GM19328 (cell line): ENCODE data around the gene FMN1.

ENCODE experiments used
- ATAC-seq: cut with Tn5 transposase; IDR thresholded peaks from one replicate; pipeline ENCODE4 v1.9.1; 2021; ENCODE audit warnings: mild to moderate bottlenecking, moderate library complexity; ENCODE audit not compliant: unreplicated experiment

The FMN1 gene

GRCh38 chr15:32792436-32792835, 402.1 kb downstream of the FMN1 start:
- no peak for ATAC-seq

DNA sequence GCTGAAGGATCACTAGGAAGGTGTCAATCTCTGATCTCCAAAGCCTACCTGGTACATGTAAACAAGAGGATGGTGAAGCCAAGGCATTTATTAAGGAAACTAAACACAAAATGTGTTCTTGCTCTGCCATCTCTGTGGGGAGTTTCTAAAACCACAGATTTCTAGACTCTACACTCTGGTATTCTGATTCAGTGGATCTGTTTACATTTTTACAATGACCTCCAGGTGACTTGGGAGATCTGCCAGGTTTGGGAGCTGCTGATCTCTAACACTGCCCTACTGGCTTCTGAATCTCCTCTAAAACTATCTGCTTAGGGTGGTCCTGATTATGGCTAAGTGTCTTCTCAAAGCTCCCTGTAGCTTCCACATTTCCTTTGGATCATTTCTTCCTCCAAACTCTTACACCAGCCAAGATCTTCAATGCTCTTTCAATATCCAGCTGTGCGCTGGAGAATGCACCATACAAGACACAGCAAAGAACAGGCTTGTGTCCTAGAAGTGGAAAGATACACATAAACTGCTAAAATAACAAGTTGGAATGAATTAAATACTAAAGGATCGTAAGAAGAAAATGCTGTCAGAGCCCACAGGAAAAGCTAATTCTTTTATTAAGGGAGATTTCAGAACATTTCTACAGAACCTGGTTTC, 404.0 kb downstream of the FMN1 start:
- ATAC-seq: no peak

- no peak for ATAC-seq
These were observed 406.6 kb downstream of the FMN1 start for GRCh38 chr15:32787949-32788348.

DNA sequence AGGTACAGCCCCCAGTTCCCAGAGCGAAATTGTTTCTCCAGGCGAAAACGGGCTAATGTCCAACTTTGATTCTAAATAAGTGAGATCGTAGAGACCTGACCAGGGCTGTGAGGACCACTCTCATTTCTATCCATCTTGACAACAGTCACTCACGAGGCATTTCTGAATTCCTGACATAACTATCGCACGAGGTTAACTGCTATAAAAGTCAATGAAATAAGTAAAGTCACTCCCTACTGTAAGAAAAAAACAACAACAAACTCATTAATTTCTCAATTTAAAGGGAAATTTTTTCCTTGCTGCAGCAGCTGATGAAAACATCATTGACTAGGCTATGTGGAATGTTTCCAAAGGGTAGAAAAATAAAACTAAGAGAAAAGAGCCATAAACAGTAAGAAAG, 407.6 kb downstream of the FMN1 start:
- ATAC-seq: no peak

DNA sequence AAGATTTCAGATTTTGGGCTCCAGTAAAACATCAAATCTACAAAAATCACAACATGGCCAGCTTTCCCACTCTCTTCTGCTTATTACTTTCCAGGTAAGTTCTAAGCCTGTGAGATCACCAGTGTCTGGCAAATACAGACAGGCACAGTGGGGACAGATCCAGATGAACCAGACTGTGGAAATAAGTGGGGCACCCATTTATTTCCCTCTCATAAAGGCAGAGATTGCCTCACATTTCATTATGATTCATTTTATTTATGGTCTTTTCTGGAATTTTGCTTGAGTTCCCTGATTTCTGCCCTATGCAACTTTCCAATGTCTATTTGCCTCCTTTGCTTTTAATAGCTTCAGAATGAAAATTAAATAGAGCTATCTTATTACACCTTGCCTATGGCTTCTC, 409.9 kb downstream of the FMN1 start:
- ATAC-seq: no peak

- ATAC-seq: no peak
These were observed 412.7 kb downstream of the FMN1 start for GRCh38 chr15:32781781-32782180.

- no peak for ATAC-seq
These were observed 415.9 kb downstream of the FMN1 start for GRCh38 chr15:32778391-32779176.

DNA sequence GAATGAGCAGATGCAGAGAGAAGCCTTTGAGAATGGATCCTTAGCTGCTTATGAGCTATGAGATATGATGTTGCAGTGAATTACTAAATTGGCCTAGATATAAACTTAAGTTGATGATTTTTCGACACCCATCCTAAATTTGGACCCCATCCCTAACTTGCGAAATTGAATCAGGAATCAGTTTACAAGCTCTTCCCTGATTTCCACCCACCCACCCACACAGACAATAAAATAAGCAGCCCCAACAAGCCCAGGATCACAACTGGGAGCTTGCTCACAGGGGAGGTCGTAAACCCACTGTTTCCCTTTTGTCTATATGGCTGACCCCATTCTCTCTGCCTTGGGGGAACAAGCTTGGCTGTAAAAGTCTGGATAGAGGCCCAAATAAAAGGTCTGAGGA, 419.4 kb downstream of the FMN1 start:
- ATAC-seq: no peak

- ATAC-seq: no peak
These were observed 420.5 kb downstream of the FMN1 start for GRCh38 chr15:32774022-32774421.

- no peak for ATAC-seq
These were observed 427.3 kb downstream of the FMN1 start for GRCh38 chr15:32767236-32767635.

DNA sequence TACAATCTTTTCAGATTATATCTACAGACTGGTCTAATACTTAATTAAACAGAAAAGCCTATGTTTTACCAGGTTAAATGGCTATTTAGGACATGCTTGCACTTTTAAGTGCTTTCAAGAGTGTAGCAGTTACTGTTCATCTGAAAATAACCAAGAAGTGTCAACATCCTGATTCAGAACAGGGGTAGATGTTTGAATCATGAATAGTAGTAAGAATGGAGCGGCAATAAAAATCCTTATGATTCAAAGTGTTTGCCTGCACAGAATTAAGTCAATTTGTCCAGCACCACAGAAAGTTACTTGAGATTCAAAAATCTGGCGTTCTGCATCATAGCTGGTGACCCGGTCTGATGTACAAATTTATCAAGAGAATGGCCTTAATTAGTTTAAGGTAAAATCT, 428.4 kb downstream of the FMN1 start:
- no peak for ATAC-seq

DNA sequence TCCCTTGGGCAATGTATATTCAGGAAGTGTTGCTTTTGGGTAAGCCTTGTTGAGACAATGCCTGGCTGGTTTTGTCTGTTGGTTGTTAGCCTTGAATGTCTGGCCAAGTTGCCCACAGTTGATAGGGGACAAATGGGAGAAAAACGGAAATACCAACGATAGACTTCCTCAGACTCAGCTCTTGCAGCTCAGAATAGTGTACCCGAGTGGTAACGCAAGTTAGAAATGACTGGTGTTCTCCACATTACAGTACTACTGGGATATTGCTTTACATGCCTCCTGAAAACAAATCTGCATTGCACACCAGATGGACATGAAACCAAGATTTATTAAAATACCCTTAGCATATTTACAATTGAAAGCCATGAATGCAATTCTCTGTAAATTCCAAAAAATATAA, 429.3 kb downstream of the FMN1 start:
- no peak for ATAC-seq

GRCh38 chr15:32763295-32763694, 431.2 kb downstream of the FMN1 start:
- no peak for ATAC-seq

GRCh38 chr15:32757426-32757825, 437.1 kb downstream of the FMN1 start:
- ATAC-seq: no peak

GRCh38 chr15:32750979-32751378, 443.5 kb downstream of the FMN1 start:
- no peak for ATAC-seq

DNA sequence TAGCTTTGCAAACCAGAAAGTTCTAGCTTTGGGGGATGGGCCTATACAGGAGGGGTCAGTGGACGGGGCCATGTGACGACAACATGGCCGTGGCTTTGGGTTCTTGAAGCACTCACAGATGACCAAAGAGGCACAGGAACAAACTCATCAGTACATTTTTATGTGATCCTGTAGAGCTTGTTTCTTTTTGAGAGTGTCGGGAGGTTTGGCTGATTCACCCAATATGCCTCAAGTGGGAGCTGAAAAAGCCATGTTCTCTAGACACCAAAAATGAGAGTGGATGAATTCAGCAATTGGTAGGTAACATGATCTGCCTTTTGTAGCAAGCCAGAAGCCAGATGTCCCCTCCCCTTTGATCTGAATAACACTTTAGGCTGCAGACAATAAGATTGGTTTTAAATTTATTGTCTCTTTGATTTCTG, 446.6 kb downstream of the FMN1 start:
- no peak for ATAC-seq

DNA sequence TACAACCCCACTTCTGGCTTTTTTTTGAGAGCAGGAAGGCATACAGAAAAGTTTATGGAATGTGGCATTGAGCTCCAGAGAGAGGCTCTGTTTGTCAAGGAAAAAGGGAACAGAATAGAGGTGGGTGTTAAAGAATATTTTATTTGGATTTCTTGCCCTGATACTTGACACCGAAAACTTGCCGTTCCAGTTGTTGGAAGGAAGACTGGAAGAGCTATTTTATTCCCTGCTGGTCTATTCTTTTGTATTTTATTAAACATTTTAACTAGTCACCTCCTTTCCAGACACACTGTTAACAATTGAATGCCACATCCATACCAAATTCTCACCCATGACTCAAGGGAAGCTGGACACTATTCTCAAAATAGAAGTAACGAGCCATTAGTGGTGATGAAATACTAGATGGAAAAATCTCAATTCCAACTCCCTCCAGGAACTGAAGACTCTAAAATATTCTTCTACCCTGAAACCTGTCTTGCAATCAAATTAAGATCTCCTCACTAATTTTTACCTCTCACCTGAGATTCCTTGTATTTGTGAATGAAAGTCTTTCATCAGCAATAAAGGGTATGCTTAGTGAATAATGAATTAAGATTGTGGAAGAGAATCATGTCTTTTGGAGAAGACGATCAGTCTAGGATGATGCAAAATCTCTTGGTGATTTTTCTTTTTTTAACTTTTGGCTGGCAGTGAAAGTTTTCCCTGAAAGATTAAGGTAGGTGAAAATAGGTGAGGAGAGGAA, 448.2 kb downstream of the FMN1 start:
- no peak for ATAC-seq

- no peak for ATAC-seq
These were observed 450.9 kb downstream of the FMN1 start for GRCh38 chr15:32743411-32744140.

DNA sequence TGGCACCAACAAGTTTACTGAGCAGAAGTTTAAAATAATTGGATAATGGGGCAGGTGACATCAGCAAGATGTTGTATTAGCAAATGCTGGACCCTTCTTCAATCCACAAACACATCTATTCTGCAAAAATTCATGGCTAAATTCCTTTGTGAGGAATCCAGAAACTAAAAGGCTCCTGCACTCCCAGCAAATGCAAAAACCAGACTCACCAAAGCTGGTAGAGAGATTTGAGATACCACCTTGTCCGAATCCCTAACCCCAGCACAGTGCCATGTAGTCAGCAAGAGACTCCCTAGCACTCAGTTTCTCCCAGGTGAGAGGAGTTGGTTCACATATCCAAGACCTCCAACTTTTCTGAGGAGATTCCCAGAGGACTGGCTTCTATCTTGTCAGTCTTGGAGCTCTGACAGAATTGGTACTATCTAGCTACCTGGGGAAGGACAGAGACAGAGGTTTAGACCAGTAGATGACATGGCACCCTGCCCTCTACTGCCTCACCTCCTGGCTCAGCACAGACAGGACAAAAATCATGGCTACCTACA, 454.9 kb downstream of the FMN1 start:
- no peak for ATAC-seq

DNA sequence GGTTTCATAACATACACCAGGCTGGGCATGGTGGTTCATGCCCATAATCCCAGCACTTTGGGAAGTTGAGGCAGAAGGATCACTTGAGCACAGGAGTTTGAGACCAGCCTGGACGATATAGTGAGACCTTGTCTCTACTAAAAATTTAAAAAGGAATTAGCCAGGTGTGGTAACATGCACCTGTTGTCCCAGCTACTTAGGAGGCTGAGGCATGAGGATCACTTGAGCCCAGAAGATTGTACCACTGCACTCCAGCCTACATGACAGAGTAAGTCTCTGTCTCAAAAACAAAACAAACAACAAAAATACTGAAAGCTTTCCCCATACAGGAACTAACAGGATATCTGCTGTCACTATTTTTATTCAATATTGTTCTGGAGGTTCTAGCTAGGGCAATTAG, 455.8 kb downstream of the FMN1 start:
- ATAC-seq: no peak

DNA sequence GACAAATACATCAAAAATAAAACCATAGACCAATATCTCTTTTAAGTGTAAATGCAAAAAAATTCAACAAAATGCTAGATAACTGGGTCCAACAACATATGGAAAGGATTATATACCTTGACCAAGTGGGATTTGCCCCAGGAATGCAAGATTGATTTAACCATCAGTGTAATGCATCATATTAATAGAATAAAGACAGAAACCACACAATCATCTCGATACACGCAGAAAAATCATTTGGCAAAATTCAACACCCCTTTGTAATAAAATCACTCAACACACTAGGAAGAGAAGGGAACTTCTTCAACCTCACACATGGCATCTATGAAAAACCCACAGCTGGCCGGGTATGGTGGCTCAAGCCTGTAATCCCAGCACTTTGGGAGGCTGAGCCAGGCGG, 457.2 kb downstream of the FMN1 start:
- ATAC-seq: no peak
